Measurements from ENCODE around the gene DDX52. TPM values are rescaled to one million over a fixed set of nuclear protein-coding genes. Genes with fewer than 3 reads are reported as not detected.

The DDX52 gene
- total RNA-seq, 1 experiment from 2014 or later: 65.4 TPM

DNA sequence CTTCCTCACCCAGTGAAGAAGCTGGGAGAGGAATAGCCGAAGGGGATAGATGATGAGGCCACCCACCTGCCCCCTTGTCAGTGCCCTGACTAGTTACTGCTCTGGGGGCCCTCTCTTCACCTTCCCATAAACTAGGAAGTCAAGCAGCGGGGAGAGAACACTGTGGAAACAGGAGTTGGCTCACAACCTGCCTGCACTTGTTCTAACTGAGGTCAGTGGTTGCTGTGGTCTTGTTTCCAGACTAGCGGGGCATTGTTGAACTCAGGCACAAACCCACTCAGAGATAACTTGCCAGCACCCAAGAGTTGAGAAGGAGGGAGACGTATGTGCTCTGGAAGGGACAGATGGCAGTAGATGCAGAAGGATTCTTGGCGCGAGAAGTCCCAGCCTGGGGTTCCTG, 48.6 kb upstream of the DDX52 start:
- Histone ChIP-seq H2BK12ac (ENCODE audit: insufficient read length, low read depth, low read length) (no peak overlapping the region), H2BK5ac (ENCODE audit: insufficient read length, low read length) (no peak overlapping the region), H2BK15ac (ENCODE audit: low read depth, low read length) (no peak overlapping the region), H3K23ac (ENCODE audit: insufficient read length, low read depth, low read length) (no peak overlapping the region), H4K91ac (ENCODE audit: insufficient read length, low read depth, low read length) (no peak overlapping the region), H3K4me2 (ENCODE audit: insufficient read depth, insufficient read length, low read length) (no peak overlapping the region), H3K4me1 (ENCODE audit: insufficient read depth, low read length) (no peaks in the 10 kb centered on the region), H3T11ph (ENCODE audit: low read length) (no peak overlapping the region), H4K20me1 (ENCODE audit: control insufficient read depth, insufficient read depth, insufficient read length) (no peaks in the 10 kb centered on the region), H3K79me2 (ENCODE audit: insufficient read depth, low read length) (no peaks in the 10 kb centered on the region), H2BK20ac (ENCODE audit: low read depth, low read length, poor library complexity, severe bottlenecking) (no peak overlapping the region), H3K27me3 (ENCODE audit: insufficient read depth, low read length) (no peaks in the 10 kb centered on the region), H3K14ac (ENCODE audit: insufficient read depth, low read length) (no peak overlapping the region), H2BK120ac (ENCODE audit: low read depth, low read length, poor library complexity, severe bottlenecking) (no peak overlapping the region), H3K79me1 (ENCODE audit: insufficient read depth, low read depth, low read length, poor library complexity, severe bottlenecking) (no peaks in the 10 kb centered on the region), H3K9me3 (ENCODE audit: control insufficient read depth, low read depth, low read length) (no peaks in the 10 kb centered on the region), H4K8ac (replicated peaks; ENCODE audit: insufficient read length, low read depth, low read length) (no peak overlapping the region), H3K56ac (ENCODE audit: insufficient read length, low read depth, low read length) (no peak overlapping the region), H2AK5ac (ENCODE audit: insufficient read length, low read length) (no peak overlapping the region), H4K5ac (ENCODE audit: insufficient read length, low read depth, low read length) (no peak overlapping the region), H3K27ac (ENCODE audit: insufficient read length, low read depth, low read length) (no peak overlapping the region), H3K23me2 (ENCODE audit: insufficient read length, low read depth, low read length, poor library complexity, severe bottlenecking) (no peaks in the 10 kb centered on the region), H3K4ac (ENCODE audit: low read depth, low read length) (no peak overlapping the region), H2AFZ (ENCODE audit: low read length) (no peak overlapping the region), H3K9ac (ENCODE audit: extremely low read depth, insufficient read length, low read length) (no peak overlapping the region), H3K18ac (ENCODE audit: insufficient read length, low read depth, low read length) (no peak overlapping the region)
- Mint-ChIP-seq H3K9me3 (peaks cover 11 to 16% of the 10 kb centered on the region in 2 experiments), H3K27me3 (ENCODE audit: low read depth) (peaks cover 7% of the 10 kb centered on the region), H3K4me1 (peaks cover 0 to 8% of the 10 kb centered on the region in 2 experiments; a peak in 1 of 4 replicates), H3K36me3 (ENCODE audit: insufficient read depth in 1 of 3, low read depth in 3 of 3) (peaks cover 6 to 8% (median 6%) of the 10 kb centered on the region in 3 experiments; a peak in 5 of 7 replicates), H3K27ac (no peak overlapping the region; a peak in 1 of 7 replicates), H3K4me3 (no peak overlapping the region)
- TF ChIP-seq, protein P1, sequence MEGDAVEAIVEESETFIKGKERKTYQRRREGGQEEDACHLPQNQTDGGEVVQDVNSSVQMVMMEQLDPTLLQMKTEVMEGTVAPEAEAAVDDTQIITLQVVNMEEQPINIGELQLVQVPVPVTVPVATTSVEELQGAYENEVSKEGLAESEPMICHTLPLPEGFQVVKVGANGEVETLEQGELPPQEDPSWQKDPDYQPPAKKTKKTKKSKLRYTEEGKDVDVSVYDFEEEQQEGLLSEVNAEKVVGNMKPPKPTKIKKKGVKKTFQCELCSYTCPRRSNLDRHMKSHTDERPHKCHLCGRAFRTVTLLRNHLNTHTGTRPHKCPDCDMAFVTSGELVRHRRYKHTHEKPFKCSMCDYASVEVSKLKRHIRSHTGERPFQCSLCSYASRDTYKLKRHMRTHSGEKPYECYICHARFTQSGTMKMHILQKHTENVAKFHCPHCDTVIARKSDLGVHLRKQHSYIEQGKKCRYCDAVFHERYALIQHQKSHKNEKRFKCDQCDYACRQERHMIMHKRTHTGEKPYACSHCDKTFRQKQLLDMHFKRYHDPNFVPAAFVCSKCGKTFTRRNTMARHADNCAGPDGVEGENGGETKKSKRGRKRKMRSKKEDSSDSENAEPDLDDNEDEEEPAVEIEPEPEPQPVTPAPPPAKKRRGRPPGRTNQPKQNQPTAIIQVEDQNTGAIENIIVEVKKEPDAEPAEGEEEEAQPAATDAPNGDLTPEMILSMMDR (conservative IDR thresholded peaks at IDR 0.05): no peak
- no peak for DNase-seq
- WGBS (ENCODE audit: extremely low coverage, insufficient read length, low lambda C conversion rate): no CpG with 5 or more reads among the region's 6 CpGs

Data from H9 (cell line).